ENCODE results near the gene GALNT18.

Gene GALNT18

DNA sequence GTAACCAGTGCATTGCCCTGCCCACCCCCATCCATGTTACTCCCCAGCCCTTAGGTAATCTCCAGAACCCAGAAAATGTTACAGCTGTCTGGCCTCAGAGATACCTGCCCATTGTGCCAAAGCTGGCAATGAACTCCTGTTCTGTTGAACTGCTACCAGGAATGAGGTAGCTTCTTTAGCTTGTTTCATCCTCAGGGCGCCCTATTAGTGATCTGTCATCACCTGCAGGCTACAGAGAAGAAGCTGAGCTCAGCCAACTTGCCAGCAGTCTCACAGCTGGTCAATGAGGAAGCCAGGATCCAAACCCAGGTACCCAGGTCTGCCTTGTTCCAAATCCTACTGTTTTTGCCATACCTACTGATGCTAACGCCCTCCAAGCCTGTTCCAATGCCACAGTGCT, 88.7 kb downstream of the GALNT18 start:
- WGBS, 2 experiments (ENCODE audit: insufficient coverage in 2 of 2): 75 to 88% methylated on average over 2 of the region's 2 CpGs
- no peaks in the 10 kb centered on the region for H3K4me1 ChIP-seq (ENCODE audit: control insufficient read depth, insufficient read depth, low read length, poor library complexity, severe bottlenecking)
- no peak overlapping the region for H3K27ac ChIP-seq (ENCODE audit: low read depth, low read length, severe bottlenecking)
- no peaks in the 10 kb centered on the region for H3K36me3 ChIP-seq (ENCODE audit: control insufficient read depth, insufficient read depth, low read length)
- no peak overlapping the region for H3K4me3 ChIP-seq (ENCODE audit: extremely low read depth, insufficient read depth, low read length, poor library complexity, severe bottlenecking)
- no peaks in the 10 kb centered on the region for H3K9me3 ChIP-seq (ENCODE audit: control insufficient read depth, low read length)

DNA sequence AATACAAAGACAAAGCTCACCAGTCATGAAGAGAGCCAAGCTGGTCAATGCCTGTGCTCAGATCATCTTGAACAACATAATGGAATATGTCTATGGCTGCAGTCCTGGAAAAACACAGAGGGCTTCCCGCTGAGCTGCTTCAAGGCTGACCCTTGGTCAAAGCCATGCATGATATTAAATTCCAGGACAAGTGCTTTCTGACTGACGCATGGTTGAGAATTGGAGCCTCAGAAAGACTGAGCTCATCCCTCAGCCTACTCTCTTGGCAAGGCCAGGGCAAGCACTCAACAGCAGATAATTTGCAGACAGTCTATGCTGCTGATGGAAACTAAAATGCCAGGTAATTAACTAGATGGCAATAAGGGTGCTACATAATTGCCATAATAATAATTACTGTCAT, 89.2 kb downstream of the GALNT18 start:
- 78 to 94% methylated on average over 2 of the region's 2 CpGs for WGBS, 2 experiments (ENCODE audit: insufficient coverage in 2 of 2)
- H3K27ac ChIP-seq (ENCODE audit: low read depth, low read length, severe bottlenecking): no peak overlapping the region
- no peaks in the 10 kb centered on the region for H3K9me3 ChIP-seq (ENCODE audit: control insufficient read depth, low read length)
- H3K4me1 ChIP-seq (ENCODE audit: control insufficient read depth, insufficient read depth, low read length, poor library complexity, severe bottlenecking): no peaks in the 10 kb centered on the region
- H3K4me3 ChIP-seq (ENCODE audit: extremely low read depth, insufficient read depth, low read length, poor library complexity, severe bottlenecking): no peak overlapping the region
- no peaks in the 10 kb centered on the region for H3K36me3 ChIP-seq (ENCODE audit: control insufficient read depth, insufficient read depth, low read length)

DNA sequence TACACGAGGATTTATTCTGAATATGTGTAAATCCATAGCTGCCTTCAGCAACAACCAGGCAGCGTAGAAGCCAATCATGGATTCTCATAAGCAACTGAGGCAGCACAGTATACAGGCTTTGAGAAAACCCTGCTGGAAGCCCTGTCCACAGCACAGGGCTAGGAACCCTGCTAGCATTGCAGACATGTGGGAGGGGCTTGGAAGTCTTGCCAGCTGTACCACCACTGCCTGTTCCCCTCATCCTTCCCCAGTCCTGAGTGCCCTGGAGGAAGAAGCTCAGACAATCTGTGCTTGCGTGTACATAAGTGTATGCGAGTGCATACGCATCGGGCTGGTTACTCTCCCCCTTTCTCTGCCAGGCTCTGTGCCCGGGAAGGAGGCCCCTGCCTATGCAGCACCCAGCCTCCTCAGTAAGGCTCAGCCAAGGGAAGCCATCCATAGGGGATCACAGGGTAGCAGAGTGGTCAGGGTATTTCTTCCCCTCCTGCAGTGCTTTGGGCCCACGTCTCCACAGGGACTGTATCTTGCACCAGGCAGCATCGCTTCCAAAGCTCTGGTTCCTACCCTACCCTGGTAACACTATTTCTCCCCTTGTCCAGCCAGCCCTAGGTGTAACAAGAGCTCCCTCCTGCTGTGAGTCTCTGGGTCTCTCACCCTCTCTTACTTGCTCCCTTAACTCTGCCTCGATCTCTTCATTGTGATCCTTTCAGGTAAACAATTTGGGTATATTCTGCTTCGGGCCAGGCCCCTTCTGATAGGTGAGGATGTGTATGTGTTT, 90.5 kb downstream of the GALNT18 start:
- Histone ChIP-seq H3K4me1 (ENCODE audit: control insufficient read depth, insufficient read depth, low read length, poor library complexity, severe bottlenecking) (no peaks in the 10 kb centered on the region), H3K4me3 (ENCODE audit: extremely low read depth, insufficient read depth, low read length, poor library complexity, severe bottlenecking) (no peak overlapping the region), H3K36me3 (ENCODE audit: control insufficient read depth, insufficient read depth, low read length) (no peaks in the 10 kb centered on the region), H3K27ac (ENCODE audit: low read depth, low read length, severe bottlenecking) (no peak overlapping the region), H3K9me3 (ENCODE audit: control insufficient read depth, low read length) (no peaks in the 10 kb centered on the region)
- 86 to 91% methylated on average over 8 to 10 of the region's 11 CpGs for WGBS, 2 experiments (ENCODE audit: insufficient coverage in 2 of 2)

DNA sequence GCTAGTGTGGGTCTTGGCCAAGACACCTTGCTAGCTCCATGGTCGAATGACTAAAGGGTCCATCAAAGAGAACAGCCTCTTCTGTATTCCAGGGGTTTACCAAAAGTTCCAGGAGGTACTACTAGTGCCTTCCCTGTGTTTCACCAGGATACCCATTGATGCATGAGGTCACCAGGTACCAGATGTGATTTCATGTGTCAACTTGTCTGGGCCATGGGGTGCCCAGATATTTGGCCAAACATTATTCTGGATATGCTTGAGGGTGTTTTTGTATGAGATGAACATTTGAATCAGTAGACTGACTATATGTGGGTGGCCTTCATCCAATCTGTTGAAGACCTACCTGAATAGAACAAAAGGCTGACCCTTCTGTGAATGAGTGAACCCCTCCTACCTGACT, 92.8 kb downstream of the GALNT18 start:
- no peak overlapping the region for H3K4me3 ChIP-seq (ENCODE audit: extremely low read depth, insufficient read depth, low read length, poor library complexity, severe bottlenecking)
- H3K4me1 ChIP-seq (ENCODE audit: control insufficient read depth, insufficient read depth, low read length, poor library complexity, severe bottlenecking): peaks cover 11% of the 10 kb centered on the region
- H3K36me3 ChIP-seq (ENCODE audit: control insufficient read depth, insufficient read depth, low read length): no peaks in the 10 kb centered on the region
- no peak overlapping the region for H3K27ac ChIP-seq (ENCODE audit: low read depth, low read length, severe bottlenecking)
- 36 to 59% methylated on average over 1 of the region's 1 CpG for WGBS, 2 experiments (ENCODE audit: insufficient coverage in 2 of 2)
- H3K9me3 ChIP-seq (ENCODE audit: control insufficient read depth, low read length): no peaks in the 10 kb centered on the region

DNA sequence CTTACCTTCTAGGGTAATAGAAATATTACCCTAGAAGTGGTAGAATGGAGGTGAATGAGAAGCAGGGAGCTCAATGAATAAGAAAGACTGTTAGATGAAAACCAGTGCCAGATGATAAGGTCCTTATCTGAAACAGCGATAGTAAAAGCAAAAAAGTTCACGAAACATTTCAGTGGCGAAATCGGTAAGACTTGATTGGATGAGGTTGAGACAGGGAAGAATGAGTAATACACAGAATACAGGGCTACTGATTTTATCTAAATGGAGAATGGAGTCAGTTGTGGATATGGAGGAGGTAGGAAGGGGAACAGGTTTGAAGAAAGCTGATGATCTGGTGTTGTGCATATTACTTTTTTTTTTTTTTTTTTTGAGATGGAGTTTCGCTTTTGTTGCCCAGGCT, 96.5 kb downstream of the GALNT18 start:
- no peaks in the 10 kb centered on the region for H3K9me3 ChIP-seq (ENCODE audit: control insufficient read depth, low read length)
- WGBS, 2 experiments (ENCODE audit: insufficient coverage in 2 of 2): 84 to 90% methylated on average over 4 of the region's 5 CpGs
- no peak overlapping the region for H3K27ac ChIP-seq (ENCODE audit: low read depth, low read length, severe bottlenecking)
- peaks cover 11% of the 10 kb centered on the region for H3K4me1 ChIP-seq (ENCODE audit: control insufficient read depth, insufficient read depth, low read length, poor library complexity, severe bottlenecking)
- no peak overlapping the region for H3K4me3 ChIP-seq (ENCODE audit: extremely low read depth, insufficient read depth, low read length, poor library complexity, severe bottlenecking)
- H3K36me3 ChIP-seq (ENCODE audit: control insufficient read depth, insufficient read depth, low read length): no peaks in the 10 kb centered on the region

DNA sequence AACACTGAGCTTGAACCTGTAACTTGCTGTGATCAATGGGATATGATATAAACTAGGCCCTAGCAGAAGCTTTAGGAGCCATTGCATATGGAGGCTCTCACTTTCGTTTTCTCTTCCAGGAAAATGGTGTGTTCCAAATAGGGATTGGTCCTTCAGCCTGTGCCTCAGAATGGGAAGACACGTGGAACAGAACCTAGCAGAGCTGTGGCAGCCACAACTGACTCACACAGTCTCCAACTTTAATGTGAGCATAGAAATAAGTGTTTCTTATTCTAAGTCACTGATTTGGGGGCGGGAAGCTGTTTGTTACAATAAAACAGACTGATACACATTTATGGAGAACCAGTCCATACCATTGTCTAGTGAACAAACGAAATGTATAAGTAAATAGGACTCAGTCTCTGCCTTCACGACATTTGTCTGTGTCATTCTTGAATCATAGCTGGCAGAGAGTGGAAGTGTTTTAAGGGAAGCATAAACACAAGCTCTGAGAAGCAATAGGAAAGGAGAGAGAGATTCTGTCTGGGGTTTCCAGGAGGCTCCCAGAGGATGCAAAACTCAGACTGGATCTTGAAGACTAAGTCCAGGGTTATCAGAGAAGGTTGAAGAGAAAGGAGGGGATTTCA, 97.3 kb downstream of the GALNT18 start:
- no peaks in the 10 kb centered on the region for H3K9me3 ChIP-seq (ENCODE audit: control insufficient read depth, low read length)
- peaks cover 11% of the 10 kb centered on the region for H3K4me1 ChIP-seq (ENCODE audit: control insufficient read depth, insufficient read depth, low read length, poor library complexity, severe bottlenecking)
- no peaks in the 10 kb centered on the region for H3K36me3 ChIP-seq (ENCODE audit: control insufficient read depth, insufficient read depth, low read length)
- H3K27ac ChIP-seq (ENCODE audit: low read depth, low read length, severe bottlenecking): no peak overlapping the region
- WGBS, 2 experiments (ENCODE audit: insufficient coverage in 2 of 2): 86 to 91% methylated on average over 3 of the region's 5 CpGs
- H3K4me3 ChIP-seq (ENCODE audit: extremely low read depth, insufficient read depth, low read length, poor library complexity, severe bottlenecking): no peak overlapping the region

DNA sequence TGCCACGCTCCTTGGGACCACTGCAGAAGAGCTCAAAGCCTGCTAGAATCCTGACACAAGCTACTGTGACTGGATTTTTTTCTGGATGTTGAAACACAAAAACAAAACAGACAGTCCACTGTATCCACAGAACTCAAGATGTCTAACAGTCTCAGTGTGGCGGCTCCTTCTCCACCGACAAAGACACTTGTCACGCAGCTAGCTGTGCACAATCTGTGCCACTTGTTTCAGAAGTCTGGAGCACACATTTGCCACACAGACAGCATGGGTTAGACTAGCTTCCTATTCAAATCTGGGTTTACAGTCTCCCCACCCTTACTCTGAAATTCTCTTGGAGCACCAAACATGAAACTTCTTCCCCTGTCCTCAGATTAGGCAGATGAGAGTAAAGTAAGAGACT, 99.2 kb downstream of the GALNT18 start:
- Histone ChIP-seq H3K9me3 (ENCODE audit: control insufficient read depth, low read length) (no peaks in the 10 kb centered on the region), H3K4me3 (ENCODE audit: extremely low read depth, insufficient read depth, low read length, poor library complexity, severe bottlenecking) (no peak overlapping the region), H3K36me3 (ENCODE audit: control insufficient read depth, insufficient read depth, low read length) (no peaks in the 10 kb centered on the region), H3K27ac (ENCODE audit: low read depth, low read length, severe bottlenecking) (no peak overlapping the region), H3K4me1 (ENCODE audit: control insufficient read depth, insufficient read depth, low read length, poor library complexity, severe bottlenecking) (peaks cover 11% of the 10 kb centered on the region)
- WGBS, 2 experiments (ENCODE audit: insufficient coverage in 2 of 2): 94 to 100% methylated on average over 4 of the region's 4 CpGs

DNA sequence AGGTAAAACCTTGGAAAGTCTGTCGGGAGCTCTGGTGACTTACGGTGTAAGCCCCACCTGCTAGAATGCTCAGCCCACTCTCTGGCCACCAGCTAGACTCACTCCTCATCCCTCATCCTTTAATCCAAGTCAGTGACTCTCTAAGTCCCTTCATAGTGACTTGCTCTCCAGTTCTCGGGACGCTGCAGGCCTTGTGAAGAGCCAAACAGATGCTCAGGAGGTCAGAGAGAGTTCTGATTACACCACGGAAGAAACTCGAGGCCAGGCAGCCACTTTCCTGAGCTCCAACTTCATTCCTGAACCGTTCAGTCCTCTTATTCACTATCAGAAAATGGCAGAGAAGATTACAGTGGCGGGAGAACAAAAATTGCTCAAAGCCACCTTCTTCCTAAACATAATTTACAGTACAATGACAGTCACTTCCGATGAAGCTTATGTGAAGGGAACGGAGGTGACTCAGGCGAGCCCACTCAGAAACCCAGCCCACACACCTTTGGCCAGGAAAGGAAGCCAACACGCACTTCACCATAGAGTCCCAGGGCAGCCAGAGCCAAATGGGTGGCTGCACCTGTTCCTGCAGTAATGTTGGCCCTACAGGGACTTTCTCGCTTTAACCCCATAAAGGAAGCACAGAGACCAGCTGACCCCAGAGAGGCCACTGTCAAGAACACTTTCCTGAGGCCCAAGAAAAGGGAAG, 100.4 kb downstream of the GALNT18 start:
- Histone ChIP-seq H3K4me1 (ENCODE audit: control insufficient read depth, insufficient read depth, low read length, poor library complexity, severe bottlenecking) (peaks cover 11% of the 10 kb centered on the region), H3K27ac (ENCODE audit: low read depth, low read length, severe bottlenecking) (no peak overlapping the region), H3K9me3 (ENCODE audit: control insufficient read depth, low read length) (no peaks in the 10 kb centered on the region), H3K36me3 (ENCODE audit: control insufficient read depth, insufficient read depth, low read length) (no peaks in the 10 kb centered on the region), H3K4me3 (ENCODE audit: extremely low read depth, insufficient read depth, low read length, poor library complexity, severe bottlenecking) (no peak overlapping the region)
- 88 to 89% methylated on average over 10 to 11 of the region's 13 CpGs for WGBS, 2 experiments (ENCODE audit: insufficient coverage in 2 of 2)

DNA sequence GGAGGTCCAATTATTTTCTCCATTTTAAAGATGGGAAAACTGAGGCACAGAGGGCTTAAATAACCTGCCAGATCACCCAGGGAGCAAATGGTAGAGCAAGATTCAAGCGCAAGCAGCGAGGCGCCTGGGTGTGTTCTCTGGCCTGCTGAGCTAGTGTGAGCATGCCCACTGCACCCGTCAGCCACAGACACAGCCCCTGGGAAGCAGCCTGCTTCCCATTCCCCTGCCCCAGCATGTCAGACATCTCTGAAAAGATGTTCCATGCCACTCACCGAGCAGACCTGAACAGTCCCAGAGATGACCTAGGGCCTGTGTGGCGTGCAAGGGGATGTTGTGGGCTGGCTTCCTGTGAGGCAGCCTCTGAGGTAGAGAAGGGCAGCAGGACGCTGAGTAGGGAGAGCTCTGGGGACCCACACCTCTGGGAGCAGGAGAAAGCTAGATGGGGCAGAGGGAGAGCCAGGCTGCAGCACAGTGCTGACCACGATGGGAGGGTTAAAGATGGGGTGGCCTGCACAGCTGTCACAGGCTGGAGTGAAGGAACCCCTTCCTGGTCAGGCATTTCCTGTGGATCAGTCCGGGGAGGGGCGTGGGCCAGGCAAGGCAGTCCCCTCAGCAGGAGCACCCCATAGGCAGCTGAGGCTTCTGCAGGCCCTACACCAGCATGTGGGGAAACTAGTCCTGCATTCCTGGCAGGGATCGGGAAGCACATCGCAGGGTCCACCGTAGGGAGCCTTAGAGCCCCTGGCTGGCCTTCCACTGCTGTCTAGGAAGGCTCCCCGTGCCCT, 101.4 kb downstream of the GALNT18 start:
- Histone ChIP-seq H3K27ac (ENCODE audit: low read depth, low read length, severe bottlenecking) (no peak overlapping the region), H3K4me1 (ENCODE audit: control insufficient read depth, insufficient read depth, low read length, poor library complexity, severe bottlenecking) (peaks cover 6% of the 10 kb centered on the region), H3K4me3 (ENCODE audit: extremely low read depth, insufficient read depth, low read length, poor library complexity, severe bottlenecking) (no peak overlapping the region), H3K9me3 (ENCODE audit: control insufficient read depth, low read length) (no peaks in the 10 kb centered on the region), H3K36me3 (ENCODE audit: control insufficient read depth, insufficient read depth, low read length) (no peaks in the 10 kb centered on the region)
- 83 to 89% methylated on average over 14 of the region's 14 CpGs for WGBS, 2 experiments (ENCODE audit: insufficient coverage in 2 of 2)

DNA sequence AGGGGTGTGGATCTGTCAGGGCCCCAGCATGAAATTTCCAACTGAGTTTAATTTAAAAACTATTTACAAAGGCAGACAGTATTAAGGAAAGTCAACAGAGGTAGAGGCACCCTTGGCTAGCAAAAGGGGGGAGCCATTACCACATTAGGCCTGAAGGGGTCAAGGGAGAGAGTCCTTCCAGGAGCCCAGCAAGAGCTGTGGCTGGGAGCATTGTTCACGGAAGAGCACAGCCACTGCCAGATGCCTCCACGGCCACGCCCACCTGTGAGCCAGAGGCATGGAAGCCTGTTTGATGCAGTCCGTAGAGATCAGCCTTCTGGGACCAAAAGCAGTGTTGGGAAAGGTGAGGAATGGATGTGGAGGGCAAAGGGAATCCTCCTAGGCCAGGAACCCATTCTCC, 102.6 kb downstream of the GALNT18 start:
- Histone ChIP-seq H3K9me3 (ENCODE audit: control insufficient read depth, low read length) (no peaks in the 10 kb centered on the region), H3K27ac (ENCODE audit: low read depth, low read length, severe bottlenecking) (no peak overlapping the region), H3K36me3 (ENCODE audit: control insufficient read depth, insufficient read depth, low read length) (no peaks in the 10 kb centered on the region), H3K4me1 (ENCODE audit: control insufficient read depth, insufficient read depth, low read length, poor library complexity, severe bottlenecking) (no peaks in the 10 kb centered on the region), H3K4me3 (ENCODE audit: extremely low read depth, insufficient read depth, low read length, poor library complexity, severe bottlenecking) (no peak overlapping the region)
- WGBS, 2 experiments (ENCODE audit: insufficient coverage in 2 of 2): 82 to 100% methylated on average over 1 to 4 of the region's 4 CpGs
